Adipocyte (in vitro differentiated cells): Measurements from ENCODE around the gene GOLT1A.

ENCODE experiments used
- DNase-seq: peaks from one replicate; pipeline ENCODE4 v3.0.0-alpha.2; 2015; ENCODE audit warnings: low read depth
- H3K27me3 ChIP-seq: replicated peaks from 2 replicates; pipeline ENCODE4 v1.7.0; 2013; ENCODE audit warnings: mild to moderate bottlenecking, low read length, moderate library complexity; ENCODE audit not compliant: control insufficient read depth, insufficient read depth
- H3K36me3 ChIP-seq: 2 replicates; pipeline ENCODE4 v1.7.0; 2013; ENCODE audit warnings: low read length, mild to moderate bottlenecking, moderate library complexity; ENCODE audit not compliant: control insufficient read depth, insufficient read depth, severe bottlenecking
- H3K4me1 ChIP-seq: 2 replicates; pipeline ENCODE4 v1.7.0; 2013; ENCODE audit warnings: mild to moderate bottlenecking, low read length, moderate library complexity; ENCODE audit not compliant: control insufficient read depth, insufficient read depth
- H3K4me3 ChIP-seq: 2 replicates; pipeline ENCODE4 v1.7.0; 2013; ENCODE audit warnings: mild to moderate bottlenecking, low read length, moderate library complexity
- H3K9ac ChIP-seq: 2 replicates; pipeline ENCODE4 v1.7.0; 2013; ENCODE audit warnings: mild to moderate bottlenecking, low read length, moderate library complexity
- H3K9me3 ChIP-seq: 2 replicates; pipeline ENCODE4 v1.7.0; 2013; ENCODE audit warnings: mild to moderate bottlenecking, low read length, moderate library complexity; ENCODE audit not compliant: control insufficient read depth

The GOLT1A gene

GRCh38 chr1:204150702-204151551, 62.9 kb downstream of the GOLT1A start:
- peak overlapping the region; percentile 59 for H3K9ac ChIP-seq
- H3K4me3 ChIP-seq = peak overlapping the region; percentile 78
- DNase-seq = peak; percentile 4
- H3K9me3 ChIP-seq = no peaks in the 10 kb centered on the region
- no peaks in the 10 kb centered on the region for H3K36me3 ChIP-seq
- H3K4me1 ChIP-seq = peaks cover 6% of the 10 kb centered on the region
- H3K27me3 ChIP-seq = peaks cover 25% of the 10 kb centered on the region

GRCh38 chr1:204149635-204150565, 63.9 kb downstream of the GOLT1A start:
- H3K4me3 ChIP-seq = no peak overlapping the region
- H3K27me3 ChIP-seq = peaks cover 15% of the 10 kb centered on the region
- H3K36me3 ChIP-seq = no peaks in the 10 kb centered on the region
- peaks cover 6% of the 10 kb centered on the region for H3K4me1 ChIP-seq
- no peaks in the 10 kb centered on the region for H3K9me3 ChIP-seq
- DNase-seq = peak; percentile 15
- H3K9ac ChIP-seq = no peak overlapping the region

DNA sequence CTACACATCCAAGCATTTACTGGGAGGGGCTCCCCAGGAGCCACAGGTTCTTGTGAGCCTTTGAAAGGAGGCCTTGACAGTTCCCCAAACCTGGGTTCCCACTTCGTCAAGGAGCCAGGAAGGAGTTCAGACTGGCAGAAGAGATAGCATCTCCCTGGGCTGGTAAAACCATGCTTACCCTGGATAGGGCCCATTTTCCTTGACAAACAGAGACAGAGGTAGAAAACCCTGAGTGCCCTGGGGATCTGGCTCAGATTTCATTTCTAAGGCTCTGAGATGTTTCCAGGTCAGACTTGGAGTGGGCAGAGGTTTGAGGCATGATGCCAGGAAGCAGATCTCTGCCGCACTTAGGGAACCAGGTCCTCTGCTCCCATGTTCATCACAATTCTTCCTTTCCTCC, 64.7 kb downstream of the GOLT1A start:
- H3K27me3 ChIP-seq = peaks cover 7% of the 10 kb centered on the region
- H3K4me1 ChIP-seq = peaks cover 6% of the 10 kb centered on the region
- no peak overlapping the region for H3K4me3 ChIP-seq
- no peak overlapping the region for H3K9ac ChIP-seq
- H3K9me3 ChIP-seq = no peaks in the 10 kb centered on the region
- no peaks in the 10 kb centered on the region for H3K36me3 ChIP-seq
- peak; percentile 8 for DNase-seq
